Neural crest cell (in vitro differentiated cells): Measurements from ENCODE around the gene SNX6. TPM values are rescaled to one million over a fixed set of nuclear protein-coding genes. Genes with fewer than 3 reads are reported as not detected.
"Not testable (repeated sequence)": the region's sequence is repeated elsewhere in the genome, so short reads cannot be mapped to it uniquely, and the experiment has no call there.

Experiments used
- DNase-seq: peaks from one replicate; pipeline ENCODE4 v3.0.0; 2021; ENCODE audit warnings: low read depth, mixed read lengths, low spot score
- H3K27ac Mint-ChIP-seq: one replicate; pipeline ENCODE4 v1.8.0; 2021; ENCODE audit warnings: mild to moderate bottlenecking, mixed read lengths; ENCODE audit not compliant: unreplicated experiment
- H3K27me3 Mint-ChIP-seq: 2 replicates; pipeline ENCODE4 v1.8.0; 2021; ENCODE audit warnings: low read depth, mild to moderate bottlenecking, mixed read lengths
- H3K36me3 Mint-ChIP-seq: 2 replicates; pipeline ENCODE4 v1.8.0; 2021; ENCODE audit warnings: low read depth, mild to moderate bottlenecking, mixed read lengths
- H3K4me1 Mint-ChIP-seq: 2 replicates; pipeline ENCODE4 v1.8.0; 2021; ENCODE audit warnings: mixed read lengths
- H3K4me3 Mint-ChIP-seq: one replicate; pipeline ENCODE4 v1.8.0; 2021; ENCODE audit warnings: mild to moderate bottlenecking, mixed read lengths
- H3K9me3 Mint-ChIP-seq: 2 replicates; pipeline ENCODE4 v1.8.0; 2021; ENCODE audit warnings: mixed read lengths
- CTCF ChIP-seq: fragments of 200-600 bp; sonication (generic); conservative IDR thresholded peaks from 2 replicates; pipeline ENCODE4 v1.5.0; 2021; ENCODE audit warnings: antibody characterized with exemption, mild to moderate bottlenecking
- total RNA-seq: library from RNA; stranded (reverse); gene quantifications from 2 replicates; pipeline ENCODE4 v1.2.1, GENCODE V29; 2021

The SNX6 gene
- total RNA-seq, 1 donor from 2014 or later: 71.1 TPM

DNA sequence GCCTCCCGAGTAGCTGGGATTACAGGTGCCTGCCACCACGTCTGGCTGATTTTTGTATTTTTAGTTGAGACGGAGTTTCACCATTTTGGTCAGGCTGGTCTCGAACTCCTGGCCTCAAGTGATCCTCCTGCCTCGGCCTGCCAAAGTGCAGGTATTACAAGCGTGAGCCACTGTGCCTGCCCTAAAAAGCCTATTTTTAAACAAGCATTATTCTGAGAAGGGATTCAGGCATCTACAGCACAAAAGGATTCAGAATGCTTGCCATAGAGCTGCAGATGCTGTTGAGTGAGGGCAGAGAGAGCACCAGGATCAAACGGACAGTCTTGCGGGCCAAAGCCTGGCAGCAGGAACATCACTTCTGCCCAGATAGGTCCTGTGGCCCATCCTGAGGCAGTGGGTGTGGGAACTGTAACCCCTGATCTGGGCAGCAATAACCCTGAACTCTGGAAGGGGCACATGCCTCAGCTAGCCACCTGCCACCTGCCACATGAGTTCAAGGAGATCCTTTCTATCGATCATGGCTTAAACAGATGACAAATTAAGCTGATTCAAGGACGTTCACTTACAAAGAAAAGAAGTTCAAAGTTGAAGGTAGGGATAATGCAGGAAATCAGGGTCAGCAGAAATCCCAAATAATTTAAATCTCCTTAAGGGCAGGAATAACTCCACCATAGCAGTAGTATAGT lies 16.8 kb upstream of the SNX6 start:
- H3K27ac Mint-ChIP-seq: no peak overlapping the region
- no peaks in the 10 kb centered on the region for H3K9me3 Mint-ChIP-seq
- H3K36me3 Mint-ChIP-seq: no peaks in the 10 kb centered on the region
- DNase-seq: no peak
- no peak overlapping the region for H3K4me3 Mint-ChIP-seq
- TF ChIP-seq CTCF: no peak
- no peaks in the 10 kb centered on the region for H3K4me1 Mint-ChIP-seq
- no peaks in the 10 kb centered on the region for H3K27me3 Mint-ChIP-seq

DNA sequence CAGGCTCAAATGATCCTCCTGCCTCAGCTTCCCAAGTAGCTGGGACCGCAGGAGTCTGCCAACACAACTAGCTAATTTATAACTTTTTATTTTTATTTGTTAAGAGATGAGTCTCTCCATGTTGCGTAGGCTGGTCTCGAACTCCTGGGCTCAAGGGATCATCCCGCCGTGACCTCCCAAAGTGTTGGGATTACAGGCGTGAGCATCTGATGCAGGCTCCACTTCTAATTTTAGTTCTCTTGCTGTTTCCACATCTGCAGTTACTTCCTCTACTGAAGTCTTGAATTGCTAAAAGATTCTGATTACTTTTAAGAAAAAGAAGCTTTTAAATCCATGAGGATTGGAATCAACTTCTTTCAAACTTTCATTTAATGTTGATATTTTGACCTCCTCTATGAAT lies 13.4 kb upstream of the SNX6 start:
- Mint-ChIP-seq H3K27ac (no peak overlapping the region), H3K27me3 (no peaks in the 10 kb centered on the region), H3K36me3 (no peaks in the 10 kb centered on the region), H3K4me1 (no peaks in the 10 kb centered on the region), H3K9me3 (peaks cover 3% of the 10 kb centered on the region), H3K4me3 (no peak overlapping the region)
- no peak for TF ChIP-seq CTCF
- no peak for DNase-seq

- Mint-ChIP-seq H3K4me3 (no peak overlapping the region), H3K27me3 (no peaks in the 10 kb centered on the region), H3K9me3 (peaks cover 3% of the 10 kb centered on the region)
Observed at GRCh38 chr14:34642595-34642994, 12.6 kb upstream of the SNX6 start.

DNA sequence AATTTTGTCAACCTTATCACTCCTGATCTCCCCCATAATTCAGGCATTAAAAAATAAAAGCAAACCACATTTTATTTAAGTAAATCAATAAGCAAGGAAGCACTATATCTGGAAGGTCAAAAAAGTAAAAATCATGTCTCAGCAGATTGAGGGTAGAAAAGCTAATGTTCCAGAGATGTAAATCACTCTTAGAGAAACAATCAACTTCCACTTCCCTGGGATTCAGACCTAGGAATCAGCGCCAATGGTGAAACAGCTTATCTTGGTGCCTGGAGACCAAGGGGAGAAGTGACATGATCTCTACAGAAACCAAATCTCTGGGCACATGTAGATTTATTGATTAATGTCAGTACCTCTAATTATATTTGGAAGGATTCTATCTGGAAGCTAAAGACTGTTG lies 10.9 kb upstream of the SNX6 start:
- H3K4me3 Mint-ChIP-seq: no peak overlapping the region
- TF ChIP-seq CTCF: no peak
- no peak for DNase-seq
- no peak overlapping the region for H3K27ac Mint-ChIP-seq
- H3K36me3 Mint-ChIP-seq: no peaks in the 10 kb centered on the region
- H3K4me1 Mint-ChIP-seq: no peaks in the 10 kb centered on the region
- peaks cover 3% of the 10 kb centered on the region for H3K9me3 Mint-ChIP-seq
- no peaks in the 10 kb centered on the region for H3K27me3 Mint-ChIP-seq

More at GRCh38 chr14:34642595-34642994, 12.6 kb upstream of the SNX6 start:
- no peak for DNase-seq
- no peak overlapping the region for H3K27ac Mint-ChIP-seq
- H3K36me3 Mint-ChIP-seq: no peaks in the 10 kb centered on the region
- TF ChIP-seq CTCF: no peak
- no peaks in the 10 kb centered on the region for H3K4me1 Mint-ChIP-seq

- DNase-seq, H3K36me3 Mint-ChIP-seq, H3K4me1 Mint-ChIP-seq, H3K27ac Mint-ChIP-seq, H3K9me3 Mint-ChIP-seq, H3K27me3 Mint-ChIP-seq: not testable (repeated sequence)
- peak overlapping the region; percentile 15 for H3K4me3 Mint-ChIP-seq
Observed at GRCh38 chr14:34634360-34634771, 4.4 kb upstream of the SNX6 start.

- no peak overlapping the region for H3K4me3 Mint-ChIP-seq
- H3K27ac Mint-ChIP-seq: no peak overlapping the region
- TF ChIP-seq CTCF: no peak
- H3K9me3 Mint-ChIP-seq: peaks cover 4% of the 10 kb centered on the region
- no peaks in the 10 kb centered on the region for H3K36me3 Mint-ChIP-seq
- no peak for DNase-seq
- no peaks in the 10 kb centered on the region for H3K27me3 Mint-ChIP-seq
- H3K4me1 Mint-ChIP-seq: peaks cover 7% of the 10 kb centered on the region
Observed at GRCh38 chr14:34633742-34634141, 3.8 kb upstream of the SNX6 start.
